Upper lobe of left lung (tissue), 6 donors: ENCODE measurements around the gene MAST4. TPM values are rescaled to one million over a fixed set of nuclear protein-coding genes. Genes with fewer than 3 reads are reported as not detected.

ENCODE experiments used
- ATAC-seq, 2 donors: fragments of 200-7000 bp; cut with Tn5 transposase; one replicate each; pipeline ENCODE4 v1.9.1; 2022; ENCODE audit warnings: mild to moderate bottlenecking in 2 of 2, moderate library complexity in 2 of 2; ENCODE audit not compliant: low FRiP score in 2 of 2
- DNase-seq, 2 donors: peaks; one replicate each; pipeline ENCODE4 v3.0.0-alpha.2; 2019 to 2020
- H3K27ac ChIP-seq, 4 donors: fragments of 200-600 bp; sonication (generic); one replicate each; pipeline ENCODE4 v1.5.1; 2016 to 2019
- H3K27me3 ChIP-seq, 4 donors: fragments of 200-600 bp; sonication (generic); one replicate each; pipeline ENCODE4 v1.5.1; 2017 to 2019
- H3K36me3 ChIP-seq, 4 donors: fragments of 200-600 bp; sonication (generic); one replicate each; pipeline ENCODE4 v1.5.1; 2016 to 2019
- H3K4me1 ChIP-seq, 4 donors: fragments of 200-600 bp; sonication (generic); one replicate each; pipeline ENCODE4 v1.5.1; 2018 to 2019
- H3K4me3 ChIP-seq, 4 donors: fragments of 200-600 bp; sonication (generic); one replicate each; pipeline ENCODE4 v1.5.1; 2017 to 2019; ENCODE audit warnings: mild to moderate bottlenecking in 2 of 4, moderate library complexity in 1 of 4
- H3K9me3 ChIP-seq, 4 donors: fragments of 200-600 bp; sonication (generic); one replicate each; pipeline ENCODE4 v1.5.1; 2018 to 2019
- CTCF ChIP-seq, 6 experiments: fragments of 450-650 bp in 4 of 6; fragments of 200-600 bp in 2 of 6; sonication (generic) in 2 of 6; IDR thresholded peaks; one replicate each; pipeline ENCODE4 v1.5.1; 2016 to 2019; ENCODE audit warnings: antibody characterized with exemption in 6 of 6
- EP300 ChIP-seq, 4 donors: sonication (generic); formaldehyde crosslinking; IDR thresholded peaks; one replicate each; pipeline ENCODE4 v1.5.1; 2017; ENCODE audit warnings: antibody characterized with exemption in 4 of 4, control low read depth in 2 of 4
- POLR2A ChIP-seq, 4 donors: fragments of 450-650 bp; IDR thresholded peaks; one replicate each; pipeline ENCODE4 v1.5.1; 2016 to 2017; ENCODE audit warnings: antibody characterized with exemption in 4 of 4, mild to moderate bottlenecking in 2 of 4
- POLR2AphosphoS5 ChIP-seq, 2 donors: sonication (generic); formaldehyde crosslinking; IDR thresholded peaks; one replicate each; pipeline ENCODE4 v1.5.1; 2017; ENCODE audit warnings: antibody characterized with exemption in 2 of 2
- WGBS, 2 donors: methylation state at CpG; one replicate each; pipeline ENCODE4 v1.1.5; 2017 to 2018; 5-methylcytosine and 5-hydroxymethylcytosine counted together
- total RNA-seq, 6 donors: library from RNA; depleted of rRNA in 4 of 6; stranded (reverse); fragments of >200 nt in 4 of 6; gene quantifications; one replicate each; pipeline versions ENCODE4 v1.1.0 to v1.2.1, GENCODE V29; 2016 to 2021
- donor health status: DM: no; HTN: no; CAD: no; lungs with moderate emphysema.
- donor health status: DM: no; HTN: yes; CAD: no; lungs with severe emphysema.

MAST4 gene
- total RNA-seq, 6 donors from 2014 or later: 44.8 to 229 (median 66.4) TPM

GRCh38 chr5:66929281-66929680 is 333.1 kb downstream of the MAST4 start:
- TF ChIP-seq POLR2A (IDR thresholded peaks at IDR 0.05): no peak
- no peak for TF ChIP-seq POLR2AphosphoS5 (IDR thresholded peaks at IDR 0.05)
- TF ChIP-seq EP300 (IDR thresholded peaks at IDR 0.05): no peak
- TF ChIP-seq CTCF (IDR thresholded peaks at IDR 0.05): no peak
- no peaks in the 10 kb centered on the region for H3K27me3 ChIP-seq
- H3K27ac ChIP-seq: no peak overlapping the region
- H3K4me1 ChIP-seq: no peaks in the 10 kb centered on the region
- ATAC-seq (no peak), DNase-seq (no peak)
- H3K9me3 ChIP-seq: no peaks in the 10 kb centered on the region
- H3K36me3 ChIP-seq: no peaks in the 10 kb centered on the region
- H3K4me3 ChIP-seq: no peak overlapping the region
- WGBS, 2 donors: 86 to 100% methylated on average over 1 of the region's 1 CpG

DNA sequence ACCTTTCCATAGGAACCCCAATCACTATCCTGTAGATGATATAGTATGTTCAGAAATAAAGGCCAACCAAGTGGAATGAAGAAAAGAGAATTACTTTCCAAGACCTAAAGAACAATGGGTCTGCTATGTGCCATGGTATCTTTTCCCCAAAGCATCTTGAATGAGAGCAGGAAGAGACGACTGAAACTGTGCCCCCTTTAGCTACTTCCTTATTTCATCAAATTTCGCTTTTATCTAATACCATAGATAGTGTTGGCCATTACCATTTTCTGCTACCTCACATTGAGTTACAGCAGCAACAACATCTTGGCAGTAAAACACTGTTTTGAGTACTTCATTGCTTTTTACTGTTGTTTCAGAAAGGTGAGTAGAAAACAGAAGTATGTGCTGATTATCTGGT is 333.8 kb downstream of the MAST4 start:
- DNase-seq: no peak
- Histone ChIP-seq H3K4me3 (no peak overlapping the region), H3K4me1 (no peaks in the 10 kb centered on the region), H3K36me3 (no peaks in the 10 kb centered on the region), H3K9me3 (no peaks in the 10 kb centered on the region), H3K27me3 (no peaks in the 10 kb centered on the region), H3K27ac (no peak overlapping the region)
- WGBS, 2 donors: 85 to 91% methylated on average over 2 of the region's 2 CpGs
- TF ChIP-seq EP300 (IDR thresholded peaks at IDR 0.05) (no peak), POLR2A (IDR thresholded peaks at IDR 0.05) (no peak), CTCF (IDR thresholded peaks at IDR 0.05) (no peak), POLR2AphosphoS5 (IDR thresholded peaks at IDR 0.05) (no peak)
- ATAC-seq: no peak

- Histone ChIP-seq H3K27ac (no peak overlapping the region), H3K36me3 (no peaks in the 10 kb centered on the region), H3K9me3 (no peaks in the 10 kb centered on the region), H3K4me3 (no peak overlapping the region), H3K4me1 (no peaks in the 10 kb centered on the region), H3K27me3 (no peaks in the 10 kb centered on the region)
- 60 to 66% methylated on average over 5 of the region's 5 CpGs for WGBS, 2 donors
- no peak for DNase-seq
- no peak for TF ChIP-seq POLR2A (IDR thresholded peaks at IDR 0.05)
- TF ChIP-seq EP300 (IDR thresholded peaks at IDR 0.05): no peak
- TF ChIP-seq POLR2AphosphoS5 (IDR thresholded peaks at IDR 0.05): no peak
- no peak for TF ChIP-seq CTCF (IDR thresholded peaks at IDR 0.05)
- no peak for ATAC-seq
Measured at GRCh38 chr5:66931651-66932050, 335.5 kb downstream of the MAST4 start.

DNA sequence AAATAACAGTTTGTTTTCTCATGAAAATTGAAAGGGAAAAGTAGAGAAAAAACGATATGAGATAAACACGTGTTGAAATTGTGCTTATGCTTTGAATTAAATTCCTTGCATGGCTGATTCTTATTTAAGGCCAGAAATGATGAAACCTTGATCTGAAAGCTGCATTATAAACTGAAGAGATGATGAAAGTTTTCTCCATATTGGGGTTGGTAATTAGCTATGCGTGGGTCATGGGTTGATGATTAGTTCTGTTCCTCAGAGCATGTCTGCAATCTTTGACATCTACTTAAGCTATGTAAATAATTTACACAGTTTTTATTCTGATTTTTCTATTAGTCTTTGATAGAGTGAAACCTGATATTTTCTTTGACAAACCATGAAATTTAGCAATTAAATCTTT is 336.3 kb downstream of the MAST4 start:
- H3K9me3 ChIP-seq: no peaks in the 10 kb centered on the region
- H3K4me1 ChIP-seq: no peaks in the 10 kb centered on the region
- WGBS, 2 donors: 75 to 76% methylated on average over 3 of the region's 3 CpGs
- H3K36me3 ChIP-seq: no peaks in the 10 kb centered on the region
- H3K27ac ChIP-seq: no peak overlapping the region
- ATAC-seq: no peak
- TF ChIP-seq POLR2A (IDR thresholded peaks at IDR 0.05) (no peak), CTCF (IDR thresholded peaks at IDR 0.05) (no peak), POLR2AphosphoS5 (IDR thresholded peaks at IDR 0.05) (no peak), EP300 (IDR thresholded peaks at IDR 0.05) (no peak)
- no peak overlapping the region for H3K4me3 ChIP-seq
- H3K27me3 ChIP-seq: no peaks in the 10 kb centered on the region
- DNase-seq: no peak

DNA sequence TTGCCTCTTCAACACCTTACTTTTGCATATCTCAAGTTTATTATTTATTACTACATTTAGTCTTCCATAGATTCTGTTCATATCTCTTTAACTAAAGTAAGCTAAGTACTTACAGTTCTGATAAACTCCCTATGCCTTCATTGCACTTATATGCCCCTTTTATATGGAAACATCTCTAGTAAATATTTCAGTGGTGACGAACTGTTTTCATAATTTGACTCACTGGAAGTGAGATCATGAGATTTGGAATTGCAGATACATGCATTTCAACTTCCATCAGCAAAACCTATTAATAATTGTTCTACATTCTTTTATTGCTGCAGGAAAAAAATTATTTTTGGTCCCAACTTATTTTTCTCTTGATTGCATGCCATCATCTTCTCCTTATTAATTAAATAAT is 336.9 kb downstream of the MAST4 start:
- H3K9me3 ChIP-seq: no peaks in the 10 kb centered on the region
- TF ChIP-seq POLR2AphosphoS5 (IDR thresholded peaks at IDR 0.05) (no peak), CTCF (IDR thresholded peaks at IDR 0.05) (no peak), EP300 (IDR thresholded peaks at IDR 0.05) (no peak), POLR2A (IDR thresholded peaks at IDR 0.05) (no peak)
- H3K4me3 ChIP-seq: no peak overlapping the region
- WGBS, 2 donors: 84 to 93% methylated on average over 1 of the region's 1 CpG
- no peak for DNase-seq
- H3K36me3 ChIP-seq: no peaks in the 10 kb centered on the region
- ATAC-seq: no peak
- no peaks in the 10 kb centered on the region for H3K4me1 ChIP-seq
- no peak overlapping the region for H3K27ac ChIP-seq
- no peaks in the 10 kb centered on the region for H3K27me3 ChIP-seq
